Liver (tissue), 3 donors: ENCODE results near the gene ACLY.

Experiments
- ATF3 ChIP-seq: IDR thresholded peaks from 2 replicates; pipeline ENCODE4 v1.6.1; 2016; ENCODE audit warnings: antibody characterized with exemption
- CTCF ChIP-seq: fragments of 150-350 bp; IDR thresholded peaks from 2 replicates; pipeline ENCODE4 v1.5.1; 2017; ENCODE audit warnings: improper control_type of control experiment, low read depth, low read length; ENCODE audit not compliant: missing input control
- RAD21 ChIP-seq, 2 donors: IDR thresholded peaks; 2 replicates each; pipeline ENCODE4 v1.6.1; 2016; ENCODE audit warnings: antibody characterized with exemption in 2 of 2, mild to moderate bottlenecking in 2 of 2
- SP1 ChIP-seq: IDR thresholded peaks from 2 replicates; pipeline ENCODE4 v1.6.1; 2018; ENCODE audit warnings: antibody characterized with exemption, mild to moderate bottlenecking
- donor health status: healthy.
- donor health status: healthy.

- no peak for TF ChIP-seq CTCF
- no peak for TF ChIP-seq SP1
- no peak for TF ChIP-seq RAD21 (IDR thresholded peaks at IDR 0.05)
- TF ChIP-seq ATF3 = no peak
These were observed 95.2 kb downstream of the ACLY start for GRCh38 chr17:41823580-41823979.
